Neural cell (in vitro differentiated cells): ENCODE data around the gene ADRM1. TPM values are rescaled to one million over a fixed set of nuclear protein-coding genes. Genes with fewer than 3 reads are reported as not detected.

Source experiments
- H2AFZ ChIP-seq: fragments of 200-600, 300-800 bp; sonication (generic), shearing (Covaris generic); 2 replicates; pipeline ENCODE4 v1.6.0; 2014; ENCODE audit warnings: low read depth, mild to moderate bottlenecking, antibody characterized with exemption, low read length, moderate library complexity
- H3F3A ChIP-seq: fragments of 200-600 bp; shearing (Covaris generic); 2 replicates; pipeline ENCODE4 v1.6.1; 2016; ENCODE audit warnings: mild to moderate bottlenecking, moderate library complexity, mixed read lengths, antibody characterized with exemption, low read length; ENCODE audit not compliant: insufficient read depth, poor library complexity, severe bottlenecking
- H3K27ac ChIP-seq: fragments of 200-600, 300-800 bp; sonication (generic), shearing (Covaris generic); 2 replicates; pipeline ENCODE4 v1.5.1; 2014; ENCODE audit warnings: mild to moderate bottlenecking, low read length, moderate library complexity
- H3K27me3 ChIP-seq: fragments of 300-800, 200-600 bp; sonication (generic), shearing (Covaris generic); 2 replicates; pipeline ENCODE4 v1.6.0; 2014; ENCODE audit warnings: mild to moderate bottlenecking, low read depth, low read length, moderate library complexity; ENCODE audit not compliant: insufficient read depth
- H3K36me3 ChIP-seq: fragments of 300-800, 200-600 bp; sonication (generic), shearing (Covaris generic); 2 replicates; pipeline ENCODE4 v1.5.1; 2014; ENCODE audit warnings: mild to moderate bottlenecking, antibody characterized with exemption, low read length, moderate library complexity; ENCODE audit not compliant: insufficient read depth
- H3K4me2 ChIP-seq: fragments of 300-800, 200-600 bp; sonication (generic), shearing (Covaris generic); 2 replicates; pipeline ENCODE4 v1.6.0; 2014; ENCODE audit warnings: mild to moderate bottlenecking, low read length
- H3K4me3 ChIP-seq: fragments of 300-800, 200-600 bp; sonication (generic), shearing (Covaris generic); 2 replicates; pipeline ENCODE4 v1.5.1; 2014; ENCODE audit warnings: mild to moderate bottlenecking, low read length, moderate library complexity
- H3K79me2 ChIP-seq: fragments of 200-600 bp; shearing (Covaris generic); replicated peaks from 2 replicates; pipeline ENCODE4 v1.6.0; 2014; ENCODE audit warnings: mild to moderate bottlenecking, low read length, moderate library complexity; ENCODE audit not compliant: insufficient read depth
- H3K9ac ChIP-seq: fragments of 300-800, 200-600 bp; sonication (generic), shearing (Covaris generic); 2 replicates; pipeline ENCODE4 v1.6.1; 2016; ENCODE audit warnings: mild to moderate bottlenecking, low read length, mixed read lengths
- H3K9me2 ChIP-seq: fragments of 200-600 bp; shearing (Covaris generic); 2 replicates; pipeline ENCODE4 v1.6.1; 2016; ENCODE audit warnings: mild to moderate bottlenecking, low read length, mixed read lengths; ENCODE audit not compliant: insufficient read depth
- H3K9me3 ChIP-seq: fragments of 200-600, 300-800 bp; sonication (generic), shearing (Covaris generic); 2 replicates; pipeline ENCODE4 v1.6.1; 2016; ENCODE audit warnings: mild to moderate bottlenecking, mixed run types, low read length, moderate library complexity, mixed read lengths
- H4K20me1 ChIP-seq: fragments of 200-600 bp; shearing (Covaris generic); 2 replicates; pipeline ENCODE4 v1.6.1; 2016; ENCODE audit warnings: mild to moderate bottlenecking, mixed run types; ENCODE audit not compliant: insufficient read depth
- EP300 ChIP-seq: fragments of 450-650 bp; conservative IDR thresholded peaks from 2 replicates; pipeline ENCODE4 v1.6.1; 2014; ENCODE audit warnings: antibody characterized with exemption, mild to moderate bottlenecking, moderate library complexity; ENCODE audit not compliant: poor library complexity, severe bottlenecking
- EZH2 ChIP-seq: fragments of 200-600, 300-800 bp; shearing (Covaris generic), sonication (generic); IDR thresholded peaks from 2 replicates; pipeline ENCODE4 v1.6.1; 2014; ENCODE audit warnings: antibody characterized with exemption, low read length, borderline replicate concordance, mild to moderate bottlenecking; ENCODE audit not compliant: insufficient read depth, poor library complexity, severe bottlenecking
- MXI1 ChIP-seq: fragments of 450-650 bp; conservative IDR thresholded peaks from 2 replicates; pipeline ENCODE4 v1.6.1; 2014; ENCODE audit warnings: antibody characterized with exemption, mild to moderate bottlenecking; ENCODE audit not compliant: poor library complexity, severe bottlenecking
- POLR2AphosphoS5 ChIP-seq: IDR thresholded peaks from 2 replicates; pipeline ENCODE4 v1.6.1; 2012
- RAD21 ChIP-seq: fragments of 450-650 bp; conservative IDR thresholded peaks from 2 replicates; pipeline ENCODE4 v1.6.1; 2014; ENCODE audit warnings: antibody characterized with exemption, mild to moderate bottlenecking, moderate library complexity
- SMC3 ChIP-seq: fragments of 450-650 bp; conservative IDR thresholded peaks from 2 replicates; pipeline ENCODE4 v1.6.1; 2014; ENCODE audit warnings: antibody characterized with exemption, mild to moderate bottlenecking, moderate library complexity; ENCODE audit not compliant: poor library complexity
- TAF1 ChIP-seq: IDR thresholded peaks from 2 replicates; pipeline ENCODE4 v1.6.1; 2012; ENCODE audit warnings: low read depth
- polyA plus RNA-seq: library from polyadenylated mRNA; depleted of rRNA; stranded (reverse); fragments of >200 nt; gene quantifications from 2 replicates; pipeline ENCODE4 v1.2.3, GENCODE V29; 2014
- TF ChIP-seq, protein P1 (sequence below): fragments of 450-650 bp; IDR thresholded peaks from 2 replicates; pipeline ENCODE4 v1.5.1; 2014; ENCODE audit warnings: antibody characterized with exemption, mild to moderate bottlenecking, moderate library complexity; ENCODE audit not compliant: poor library complexity, severe bottlenecking
- TF ChIP-seq, protein P2 (sequence below): IDR thresholded peaks from 2 replicates; pipeline ENCODE4 v1.6.1; 2012; ENCODE audit warnings: borderline replicate concordance

ADRM1 gene
- polyA plus RNA-seq, 1 donor from 2014 or later = 111 TPM

DNA sequence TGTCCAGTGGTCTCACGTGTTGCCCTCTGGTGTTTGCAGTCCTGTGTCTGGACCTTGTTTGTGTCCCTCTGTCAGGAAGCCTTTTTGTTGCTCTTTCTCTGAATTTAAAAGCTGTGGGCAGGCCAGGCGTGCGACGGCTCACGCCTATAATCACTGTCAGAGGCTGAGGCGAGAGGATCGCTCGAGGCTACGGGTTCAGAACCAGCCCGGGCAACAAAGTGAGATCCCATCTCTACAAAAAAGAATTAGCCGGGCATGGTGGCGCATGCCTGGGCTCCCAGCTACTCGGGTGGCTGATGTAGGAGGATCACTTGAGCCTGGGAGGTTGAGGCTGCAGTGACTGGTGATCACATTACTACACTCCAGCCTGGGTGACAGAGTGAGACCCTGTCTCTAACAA is 35.9 kb upstream of the ADRM1 start:
- Histone ChIP-seq H3K9ac (no peak overlapping the region), H3F3A (no peaks in the 10 kb centered on the region), H3K27ac (no peak overlapping the region), H3K9me2 (no peaks in the 10 kb centered on the region), H3K27me3 (no peaks in the 10 kb centered on the region), H3K79me2 (no peaks in the 10 kb centered on the region), H3K4me2 (no peak overlapping the region), H2AFZ (no peak overlapping the region), H3K9me3 (no peaks in the 10 kb centered on the region), H4K20me1 (no peaks in the 10 kb centered on the region), H3K36me3 (no peaks in the 10 kb centered on the region), H3K4me3 (no peak overlapping the region)
- TF ChIP-seq POLR2AphosphoS5 (no peak), EP300 (no peak), RAD21 (no peak), TAF1 (no peak), EZH2 (no peak), SMC3 (no peak), MXI1 (no peak)
- TF ChIP-seq, protein P1, sequence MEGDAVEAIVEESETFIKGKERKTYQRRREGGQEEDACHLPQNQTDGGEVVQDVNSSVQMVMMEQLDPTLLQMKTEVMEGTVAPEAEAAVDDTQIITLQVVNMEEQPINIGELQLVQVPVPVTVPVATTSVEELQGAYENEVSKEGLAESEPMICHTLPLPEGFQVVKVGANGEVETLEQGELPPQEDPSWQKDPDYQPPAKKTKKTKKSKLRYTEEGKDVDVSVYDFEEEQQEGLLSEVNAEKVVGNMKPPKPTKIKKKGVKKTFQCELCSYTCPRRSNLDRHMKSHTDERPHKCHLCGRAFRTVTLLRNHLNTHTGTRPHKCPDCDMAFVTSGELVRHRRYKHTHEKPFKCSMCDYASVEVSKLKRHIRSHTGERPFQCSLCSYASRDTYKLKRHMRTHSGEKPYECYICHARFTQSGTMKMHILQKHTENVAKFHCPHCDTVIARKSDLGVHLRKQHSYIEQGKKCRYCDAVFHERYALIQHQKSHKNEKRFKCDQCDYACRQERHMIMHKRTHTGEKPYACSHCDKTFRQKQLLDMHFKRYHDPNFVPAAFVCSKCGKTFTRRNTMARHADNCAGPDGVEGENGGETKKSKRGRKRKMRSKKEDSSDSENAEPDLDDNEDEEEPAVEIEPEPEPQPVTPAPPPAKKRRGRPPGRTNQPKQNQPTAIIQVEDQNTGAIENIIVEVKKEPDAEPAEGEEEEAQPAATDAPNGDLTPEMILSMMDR = no peak
- TF ChIP-seq, protein P2, sequence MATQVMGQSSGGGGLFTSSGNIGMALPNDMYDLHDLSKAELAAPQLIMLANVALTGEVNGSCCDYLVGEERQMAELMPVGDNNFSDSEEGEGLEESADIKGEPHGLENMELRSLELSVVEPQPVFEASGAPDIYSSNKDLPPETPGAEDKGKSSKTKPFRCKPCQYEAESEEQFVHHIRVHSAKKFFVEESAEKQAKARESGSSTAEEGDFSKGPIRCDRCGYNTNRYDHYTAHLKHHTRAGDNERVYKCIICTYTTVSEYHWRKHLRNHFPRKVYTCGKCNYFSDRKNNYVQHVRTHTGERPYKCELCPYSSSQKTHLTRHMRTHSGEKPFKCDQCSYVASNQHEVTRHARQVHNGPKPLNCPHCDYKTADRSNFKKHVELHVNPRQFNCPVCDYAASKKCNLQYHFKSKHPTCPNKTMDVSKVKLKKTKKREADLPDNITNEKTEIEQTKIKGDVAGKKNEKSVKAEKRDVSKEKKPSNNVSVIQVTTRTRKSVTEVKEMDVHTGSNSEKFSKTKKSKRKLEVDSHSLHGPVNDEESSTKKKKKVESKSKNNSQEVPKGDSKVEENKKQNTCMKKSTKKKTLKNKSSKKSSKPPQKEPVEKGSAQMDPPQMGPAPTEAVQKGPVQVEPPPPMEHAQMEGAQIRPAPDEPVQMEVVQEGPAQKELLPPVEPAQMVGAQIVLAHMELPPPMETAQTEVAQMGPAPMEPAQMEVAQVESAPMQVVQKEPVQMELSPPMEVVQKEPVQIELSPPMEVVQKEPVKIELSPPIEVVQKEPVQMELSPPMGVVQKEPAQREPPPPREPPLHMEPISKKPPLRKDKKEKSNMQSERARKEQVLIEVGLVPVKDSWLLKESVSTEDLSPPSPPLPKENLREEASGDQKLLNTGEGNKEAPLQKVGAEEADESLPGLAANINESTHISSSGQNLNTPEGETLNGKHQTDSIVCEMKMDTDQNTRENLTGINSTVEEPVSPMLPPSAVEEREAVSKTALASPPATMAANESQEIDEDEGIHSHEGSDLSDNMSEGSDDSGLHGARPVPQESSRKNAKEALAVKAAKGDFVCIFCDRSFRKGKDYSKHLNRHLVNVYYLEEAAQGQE = no peak

DNA sequence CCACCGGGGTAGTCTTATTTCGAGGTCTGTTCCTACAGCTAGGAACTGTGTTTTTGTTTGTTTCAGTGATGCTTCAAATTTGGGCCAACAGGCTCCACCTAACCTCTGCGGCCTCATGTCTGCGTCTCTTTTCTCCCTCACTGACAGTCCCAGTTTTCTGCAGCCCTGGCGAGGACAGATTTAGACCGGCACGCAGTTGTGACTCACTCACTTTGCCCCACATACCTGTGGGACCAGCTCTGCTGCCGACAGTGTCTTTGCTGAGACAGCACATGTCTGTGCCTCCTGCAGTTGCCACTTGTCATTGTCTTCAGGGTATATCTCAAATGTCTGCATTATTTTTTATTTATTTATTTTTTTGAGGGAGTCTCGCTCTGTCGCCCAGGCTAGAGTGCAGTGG is 35.3 kb upstream of the ADRM1 start:
- TF ChIP-seq, protein P1 = no peak
- TF ChIP-seq MXI1 = no peak
- TF ChIP-seq, protein P2 = no peak
- TF ChIP-seq EZH2 = no peak
- TF ChIP-seq SMC3 = no peak
- no peak for TF ChIP-seq POLR2AphosphoS5
- TF ChIP-seq TAF1 = no peak
- TF ChIP-seq EP300 = no peak
- no peak for TF ChIP-seq RAD21
- Histone ChIP-seq H3K27me3 (no peaks in the 10 kb centered on the region), H3K9ac (no peak overlapping the region), H3K36me3 (no peaks in the 10 kb centered on the region), H3K27ac (no peak overlapping the region), H3K9me3 (no peaks in the 10 kb centered on the region), H3F3A (no peaks in the 10 kb centered on the region), H3K4me2 (no peak overlapping the region), H2AFZ (no peak overlapping the region), H3K4me3 (no peak overlapping the region), H3K79me2 (no peaks in the 10 kb centered on the region), H4K20me1 (no peaks in the 10 kb centered on the region), H3K9me2 (no peaks in the 10 kb centered on the region)
